ENCODE results near the gene ADGRD2.

- no peak for TF ChIP-seq POLR2AphosphoS5 (IDR thresholded peaks at IDR 0.05; ENCODE audit: low read depth, low read length)
- no peak for TF ChIP-seq REST (IDR thresholded peaks at IDR 0.05; ENCODE audit: insufficient read depth in 1 of 2, low read depth in 2 of 2, low read length in 2 of 2)
- TF ChIP-seq SIN3A (IDR thresholded peaks at IDR 0.05; ENCODE audit: borderline replicate concordance, insufficient read depth, low read length), result no peak
- no peak for TF ChIP-seq TAF1 (IDR thresholded peaks at IDR 0.05; ENCODE audit: borderline replicate concordance, insufficient read depth, low read length)
- no peak for TF ChIP-seq FOXP2 (optimal IDR thresholded peaks at IDR 0.05; ENCODE audit: borderline replicate concordance, extremely low read depth, extremely low read length, insufficient read depth)
These were observed 4.7 kb downstream of the ADGRD2 start for GRCh38 chr9:124454791-124455443.

Data from PFSK-1 (cell line).